Occipital lobe (tissue), 2 donors: ENCODE data around the gene NSFL1C. TPM values are rescaled to one million over a fixed set of nuclear protein-coding genes. Genes with fewer than 3 reads are reported as not detected.
A peak's percentile ranks its signal among the peaks of the same experiment; 100 is the strongest.
"Not testable (repeated sequence)": the region's sequence is repeated elsewhere in the genome, so short reads cannot be mapped to it uniquely, and the experiment has no call there.

ENCODE experiments used
- DNase-seq: peaks from one replicate; lab custom pipeline; 2025; lab: John Stamatoyannopoulos, UW
- total RNA-seq: library from RNA; depleted of rRNA; stranded (reverse); fragments of >200 nt; gene quantifications from one replicate; pipeline ENCODE4 v1.2.3, GENCODE V29; 2014

The NSFL1C gene
- total RNA-seq: 28.9 TPM

- DNase-seq: peak; percentile 94
Measured at GRCh38 chr20:1466211-1467081, at the start of gene NSFL1C. TSS of gene NSFL1C (minus strand) at chr20:1466849. CDS start at chr20:1466824, 25 bp downstream.

GRCh38 chr20:1513801-1514200 is 47.2 kb upstream of the NSFL1C start:
- no peak for DNase-seq

GRCh38 chr20:1509237-1509636 is 42.6 kb upstream of the NSFL1C start:
- DNase-seq: peak; percentile 17

- no peak for DNase-seq
Measured at GRCh38 chr20:1508574-1508973, 41.9 kb upstream of the NSFL1C start.

GRCh38 chr20:1507276-1507675 is 40.6 kb upstream of the NSFL1C start:
- DNase-seq: no peak

GRCh38 chr20:1505871-1506270 is 39.2 kb upstream of the NSFL1C start:
- DNase-seq: no peak

GRCh38 chr20:1505361-1505760 is 38.7 kb upstream of the NSFL1C start:
- no peak for DNase-seq

GRCh38 chr20:1503564-1504227 is 37.0 kb upstream of the NSFL1C start:
- peak; percentile 54 for DNase-seq

GRCh38 chr20:1500496-1500895 is 33.8 kb upstream of the NSFL1C start:
- DNase-seq: no peak

- DNase-seq: no peak
Measured at GRCh38 chr20:1499528-1500420, 33.1 kb upstream of the NSFL1C start.

- not testable (repeated sequence) for DNase-seq
Measured at GRCh38 chr20:1497371-1497770, 30.7 kb upstream of the NSFL1C start.

- DNase-seq: no peak
Measured at GRCh38 chr20:1496930-1497329, 30.3 kb upstream of the NSFL1C start.

GRCh38 chr20:1494436-1494835 is 27.8 kb upstream of the NSFL1C start:
- no peak for DNase-seq

GRCh38 chr20:1493536-1493935 is 26.9 kb upstream of the NSFL1C start:
- no peak for DNase-seq

- no peak for DNase-seq
Measured at GRCh38 chr20:1491860-1492642, 25.4 kb upstream of the NSFL1C start.

- no peak for DNase-seq
Measured at GRCh38 chr20:1491281-1491840, 24.7 kb upstream of the NSFL1C start, which contains the start of gene SIRPB2. TSS of gene SIRPB2 (minus strand) at chr20:1491420. CDS start at chr20:1491359, 61 bp downstream.

GRCh38 chr20:1490643-1491195 is 24.1 kb upstream of the NSFL1C start:
- no peak for DNase-seq

GRCh38 chr20:1489764-1490436 is 23.3 kb upstream of the NSFL1C start:
- DNase-seq: no peak

GRCh38 chr20:1489325-1489724 is 22.7 kb upstream of the NSFL1C start:
- no peak for DNase-seq

GRCh38 chr20:1486566-1486965 is 19.9 kb upstream of the NSFL1C start:
- DNase-seq: no peak
